ENCODE measurements around the gene OPA3.

DNA sequence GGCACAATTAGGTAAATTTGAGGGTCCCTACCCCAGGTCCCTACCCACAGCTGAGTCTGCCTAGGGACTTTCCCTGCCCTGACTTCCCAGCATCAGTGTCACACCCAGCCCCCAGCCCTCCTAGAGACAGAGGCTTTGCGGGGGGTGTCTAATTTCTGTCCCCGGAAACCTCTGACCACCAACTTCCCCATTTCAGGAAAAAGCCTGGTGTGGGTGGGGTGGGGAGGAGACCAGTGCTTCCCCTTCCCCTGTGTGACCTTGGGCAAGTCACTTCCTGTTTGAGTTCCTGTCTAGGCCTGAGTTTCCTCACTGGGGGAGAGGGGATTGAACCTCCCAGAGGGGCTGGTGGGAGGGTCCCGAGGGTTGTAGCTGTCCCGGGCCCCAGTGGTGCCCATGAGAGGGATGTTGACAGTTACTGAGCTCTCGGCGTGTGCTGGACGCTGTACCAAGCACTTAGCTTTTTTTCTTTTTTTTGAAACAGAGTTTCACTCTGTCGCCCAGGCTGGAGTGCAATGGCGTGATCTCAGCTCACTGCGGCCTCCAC lies 69.4 kb downstream of the OPA3 start:
- TF ChIP-seq, protein P1, sequence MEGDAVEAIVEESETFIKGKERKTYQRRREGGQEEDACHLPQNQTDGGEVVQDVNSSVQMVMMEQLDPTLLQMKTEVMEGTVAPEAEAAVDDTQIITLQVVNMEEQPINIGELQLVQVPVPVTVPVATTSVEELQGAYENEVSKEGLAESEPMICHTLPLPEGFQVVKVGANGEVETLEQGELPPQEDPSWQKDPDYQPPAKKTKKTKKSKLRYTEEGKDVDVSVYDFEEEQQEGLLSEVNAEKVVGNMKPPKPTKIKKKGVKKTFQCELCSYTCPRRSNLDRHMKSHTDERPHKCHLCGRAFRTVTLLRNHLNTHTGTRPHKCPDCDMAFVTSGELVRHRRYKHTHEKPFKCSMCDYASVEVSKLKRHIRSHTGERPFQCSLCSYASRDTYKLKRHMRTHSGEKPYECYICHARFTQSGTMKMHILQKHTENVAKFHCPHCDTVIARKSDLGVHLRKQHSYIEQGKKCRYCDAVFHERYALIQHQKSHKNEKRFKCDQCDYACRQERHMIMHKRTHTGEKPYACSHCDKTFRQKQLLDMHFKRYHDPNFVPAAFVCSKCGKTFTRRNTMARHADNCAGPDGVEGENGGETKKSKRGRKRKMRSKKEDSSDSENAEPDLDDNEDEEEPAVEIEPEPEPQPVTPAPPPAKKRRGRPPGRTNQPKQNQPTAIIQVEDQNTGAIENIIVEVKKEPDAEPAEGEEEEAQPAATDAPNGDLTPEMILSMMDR (IDR thresholded peaks at IDR 0.05), result no peak
- TF ChIP-seq EZH2 (IDR thresholded peaks at IDR 0.05), result no peak
